ENCODE results near the gene GARIN5B.

The GARIN5B gene

DNA sequence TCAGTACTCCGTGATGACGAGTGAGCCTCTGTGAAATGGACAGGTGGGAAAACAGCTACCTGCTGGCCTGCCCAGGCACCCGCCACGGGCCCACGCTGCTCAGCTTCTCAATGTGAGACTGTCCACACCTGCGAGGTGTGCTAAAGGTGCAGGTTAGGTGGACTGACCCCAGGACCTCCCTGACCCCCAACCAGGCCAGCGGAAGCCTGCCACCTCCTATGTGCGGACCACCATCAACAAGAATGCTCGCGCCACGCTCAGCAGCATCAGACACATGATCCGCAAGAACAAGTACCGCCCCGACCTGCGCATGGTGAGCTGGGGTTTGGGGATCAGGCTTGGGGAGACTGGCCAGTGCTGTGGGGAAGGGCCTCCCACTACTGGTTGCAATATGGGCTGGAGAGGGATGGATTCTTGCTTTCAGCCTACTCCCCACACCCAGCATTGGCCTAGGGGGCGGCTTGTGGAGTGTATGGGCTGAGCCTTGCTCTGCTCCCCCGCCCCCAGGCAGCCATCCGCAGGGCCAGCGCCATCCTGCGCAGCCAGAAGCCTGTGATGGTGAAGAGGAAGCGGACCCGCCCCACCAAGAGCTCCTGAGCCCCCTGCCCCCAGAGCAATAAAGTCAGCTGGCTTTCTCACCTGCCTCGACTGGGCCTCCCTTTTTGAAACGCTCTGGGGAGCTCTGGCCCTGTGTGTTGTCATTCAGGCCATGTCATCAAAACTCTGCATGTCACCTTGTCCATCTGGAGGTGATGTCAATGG lies 24.9 kb upstream of the GARIN5B start:
- DNase-seq, result no peak

DNA sequence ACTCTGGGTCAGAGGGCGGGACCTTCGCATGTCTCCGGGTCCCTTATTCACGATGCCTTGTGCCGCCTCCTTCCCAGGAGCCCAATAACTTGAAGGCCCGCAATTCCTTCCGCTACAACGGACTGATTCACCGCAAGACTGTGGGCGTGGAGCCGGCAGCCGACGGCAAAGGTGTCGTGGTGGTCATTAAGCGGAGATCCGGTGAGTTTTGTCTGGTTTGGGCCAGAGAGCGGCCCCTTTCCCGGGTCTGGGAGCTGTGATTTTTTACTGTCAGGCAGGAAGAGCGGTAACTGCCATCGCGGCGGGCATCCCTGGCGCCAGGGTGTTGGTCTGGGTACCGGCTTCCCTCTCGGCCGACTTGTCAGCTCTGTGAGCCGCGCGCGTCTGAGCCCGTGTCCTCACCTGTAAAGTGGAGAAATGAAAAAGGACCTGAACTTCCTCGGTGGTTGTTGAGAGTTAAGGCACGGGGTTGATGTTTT lies 23.5 kb upstream of the GARIN5B start:
- DNase-seq, result no peak

GRCh38 chr19:55385724-55386492 lies 22.8 kb upstream of the GARIN5B start, which contains the start of gene RPL28:
Gene RPL28 (plus strand): TSS chr19:55385932. CDS start chr19:55386358, 426 bp downstream.
- DNase-seq, result peak; percentile 99

- peak; percentile 97 for DNase-seq
Measured at GRCh38 chr19:55384920-55385723, 22.1 kb upstream of the GARIN5B start.

GRCh38 chr19:55384131-55384919 lies 21.3 kb upstream of the GARIN5B start, which contains the start of gene TMEM238:
Gene TMEM238 (minus strand): TSS chr19:55384292. CDS start chr19:55384259, 33 bp downstream.
- peak; percentile 12 for DNase-seq

DNA sequence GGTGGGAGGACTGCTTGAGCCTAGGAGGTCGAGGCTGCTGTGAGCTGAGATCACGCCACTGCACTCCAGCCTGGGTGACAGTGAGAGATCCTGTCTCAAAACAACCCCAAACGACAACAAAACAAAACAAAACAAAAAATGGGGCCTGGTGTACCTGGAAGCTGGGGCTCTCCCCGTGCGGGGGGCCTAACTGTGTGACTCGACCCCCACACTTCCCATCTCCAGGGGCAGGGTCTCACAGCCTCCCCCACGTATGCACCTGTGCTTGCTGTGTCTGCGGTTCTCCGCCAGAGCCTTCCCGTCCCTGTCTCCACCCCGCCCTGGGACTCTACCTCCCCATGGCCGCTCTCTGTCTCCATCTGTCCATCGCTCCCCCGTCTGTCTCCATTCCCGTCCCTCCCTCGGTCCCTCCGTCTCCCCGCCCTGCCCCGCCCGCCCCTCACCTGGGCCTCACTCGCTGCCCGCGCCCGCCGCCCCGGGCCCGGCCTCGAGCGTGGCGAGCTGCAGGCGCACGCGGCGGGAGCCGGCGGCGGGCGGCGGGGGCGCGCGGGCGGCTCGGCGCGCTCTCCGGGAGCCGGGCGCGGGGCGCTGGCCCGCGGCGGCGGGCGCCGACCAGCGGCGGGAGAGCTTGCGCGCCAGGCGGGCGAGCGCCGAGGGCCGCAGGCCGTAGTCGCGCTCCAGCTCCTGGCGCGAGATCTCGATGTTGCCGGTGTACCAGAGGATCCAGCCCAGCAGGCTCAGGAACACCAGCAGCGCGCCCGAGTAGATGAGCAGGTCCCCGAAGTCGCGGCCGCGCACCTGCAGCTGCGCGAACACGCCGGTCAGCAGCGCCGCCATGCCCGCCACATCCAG lies 20.4 kb upstream of the GARIN5B start:
- DNase-seq, result peak; percentile 65

DNA sequence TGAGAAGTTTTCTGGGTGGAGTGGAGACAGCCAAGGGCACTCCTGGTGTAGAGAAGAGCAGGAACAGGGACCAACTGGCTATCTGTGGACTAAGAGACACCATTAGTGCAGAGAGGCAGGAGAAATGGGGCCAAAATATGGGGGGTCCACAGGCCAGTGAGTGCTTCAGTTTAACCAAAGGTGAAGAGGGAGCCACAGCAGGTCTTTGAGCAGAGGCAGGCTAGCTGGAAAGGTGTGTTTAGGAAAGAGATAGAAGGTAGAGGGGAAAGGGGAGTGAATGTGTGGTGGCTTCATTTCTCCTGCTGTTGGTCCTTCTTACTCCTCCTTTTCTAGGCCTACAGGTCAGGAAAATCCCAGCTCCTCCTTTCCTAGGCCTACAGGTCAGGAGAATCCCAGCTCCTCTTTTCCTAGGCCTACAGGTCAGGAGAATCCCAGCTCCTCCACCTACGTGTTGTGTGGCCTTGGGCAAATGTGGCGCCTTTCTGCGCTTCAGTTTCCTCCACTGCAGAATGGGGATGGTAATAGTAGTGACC lies 19.5 kb upstream of the GARIN5B start:
- no peak for DNase-seq

DNA sequence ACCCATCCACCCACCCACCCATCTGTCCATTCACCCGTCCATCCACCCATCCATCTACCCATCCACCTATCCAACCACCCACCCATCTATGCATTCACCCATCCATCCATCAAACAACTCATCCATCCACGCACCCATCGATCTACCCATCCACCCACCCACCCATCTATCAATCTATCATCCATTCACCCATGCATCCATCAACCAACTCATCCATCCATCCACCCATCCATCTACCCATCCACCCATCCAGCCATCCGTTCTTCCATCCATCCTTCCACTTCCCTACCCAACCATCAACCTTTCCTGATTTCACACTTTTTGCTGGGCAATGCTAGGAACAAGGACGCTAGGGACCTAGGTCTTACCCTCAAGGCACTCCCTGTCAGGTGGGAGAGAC lies 19.0 kb upstream of the GARIN5B start:
- DNase-seq, result no peak

GRCh38 chr19:55379174-55379573 lies 16.1 kb upstream of the GARIN5B start:
- DNase-seq, result no peak

DNA sequence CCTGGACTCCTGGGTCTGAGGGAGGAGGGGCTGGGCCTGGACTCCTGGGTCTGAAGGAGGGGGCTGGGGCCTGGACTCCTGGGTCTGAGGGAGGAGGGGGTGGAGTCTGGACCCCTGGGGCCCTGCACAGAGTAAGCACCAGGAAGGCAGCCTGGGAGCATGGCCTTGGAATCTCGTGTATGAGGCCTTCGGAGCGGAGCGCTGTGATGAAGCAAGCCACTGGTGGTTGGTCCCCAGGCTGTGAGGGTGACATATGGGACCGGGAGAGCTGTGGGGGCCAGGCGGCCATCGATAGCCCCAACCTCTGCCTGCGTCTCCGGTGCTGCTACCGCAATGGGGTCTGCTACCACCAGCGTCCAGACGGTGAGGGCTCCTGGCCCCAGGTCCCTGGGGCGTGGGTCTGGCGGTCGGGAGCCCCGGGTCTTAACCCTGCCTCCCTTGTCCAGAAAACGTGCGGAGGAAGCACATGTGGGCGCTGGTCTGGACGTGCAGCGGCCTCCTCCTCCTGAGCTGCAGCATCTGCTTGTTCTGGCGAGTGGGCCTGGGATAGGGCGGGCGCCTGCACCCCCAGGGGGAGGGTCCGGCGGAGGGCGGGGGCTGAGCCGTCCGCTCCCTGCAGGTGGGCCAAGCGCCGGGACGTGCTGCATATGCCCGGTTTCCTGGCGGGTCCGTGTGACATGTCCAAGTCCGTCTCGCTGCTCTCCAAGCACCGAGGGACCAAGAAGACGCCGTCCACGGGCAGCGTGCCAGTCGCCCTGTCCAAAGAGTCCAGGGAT lies 14.5 kb upstream of the GARIN5B start:
- no peak for DNase-seq

- no peak for DNase-seq
Measured at GRCh38 chr19:55376241-55376933, 13.3 kb upstream of the GARIN5B start, which contains the start of gene TMEM190. Gene TMEM190 (plus strand): TSS chr19:55376826. CDS start chr19:55376854, 28 bp downstream.

- DNase-seq, result no peak
Measured at GRCh38 chr19:55373993-55374757, 11.1 kb upstream of the GARIN5B start.

GRCh38 chr19:55373306-55373992 lies 10.4 kb upstream of the GARIN5B start:
- no peak for DNase-seq

DNA sequence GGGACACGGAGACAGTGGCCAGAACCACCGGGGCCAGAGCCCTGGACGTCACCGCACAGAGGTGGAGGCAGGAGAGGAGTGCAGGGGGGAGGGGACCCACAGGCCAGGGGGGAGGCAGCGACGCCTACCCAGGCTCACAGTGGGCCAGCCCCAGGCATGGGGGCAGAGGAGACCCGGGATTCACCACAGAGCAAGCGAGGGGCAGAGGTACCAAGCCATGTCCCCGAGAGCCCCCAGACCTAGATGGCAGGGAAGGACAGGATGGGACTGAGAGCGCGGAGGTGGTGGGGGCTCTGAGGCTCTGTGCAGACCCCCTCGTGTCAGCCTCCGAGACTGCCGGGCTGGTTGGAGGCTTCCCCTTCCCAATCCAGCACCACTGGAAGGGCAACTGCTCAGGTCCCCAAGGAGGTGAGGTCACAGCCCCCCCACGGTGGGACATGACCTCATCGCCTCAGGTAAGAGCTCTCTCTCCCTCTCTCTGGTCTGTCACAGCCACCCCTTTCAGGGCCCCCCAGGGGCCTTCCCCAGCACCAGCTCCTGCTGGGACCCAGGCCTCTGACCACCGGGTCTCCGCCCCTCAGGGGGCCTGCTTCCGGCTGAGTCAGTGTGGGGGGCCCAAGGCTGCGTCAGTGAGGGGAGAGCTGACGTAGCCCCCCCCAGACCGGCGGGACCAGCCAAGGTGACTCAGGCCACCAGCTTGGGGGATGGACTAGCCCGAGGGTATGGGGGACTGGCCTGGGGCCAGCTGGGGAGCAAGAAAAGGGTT lies 9.4 kb upstream of the GARIN5B start:
- DNase-seq, result no peak

GRCh38 chr19:55370305-55370988 lies 7.4 kb upstream of the GARIN5B start, which contains the start of gene IL11:
Gene IL11 (minus strand): TSS chr19:55370463. CDS start chr19:55370310, 153 bp downstream.
- no peak for DNase-seq

DNA sequence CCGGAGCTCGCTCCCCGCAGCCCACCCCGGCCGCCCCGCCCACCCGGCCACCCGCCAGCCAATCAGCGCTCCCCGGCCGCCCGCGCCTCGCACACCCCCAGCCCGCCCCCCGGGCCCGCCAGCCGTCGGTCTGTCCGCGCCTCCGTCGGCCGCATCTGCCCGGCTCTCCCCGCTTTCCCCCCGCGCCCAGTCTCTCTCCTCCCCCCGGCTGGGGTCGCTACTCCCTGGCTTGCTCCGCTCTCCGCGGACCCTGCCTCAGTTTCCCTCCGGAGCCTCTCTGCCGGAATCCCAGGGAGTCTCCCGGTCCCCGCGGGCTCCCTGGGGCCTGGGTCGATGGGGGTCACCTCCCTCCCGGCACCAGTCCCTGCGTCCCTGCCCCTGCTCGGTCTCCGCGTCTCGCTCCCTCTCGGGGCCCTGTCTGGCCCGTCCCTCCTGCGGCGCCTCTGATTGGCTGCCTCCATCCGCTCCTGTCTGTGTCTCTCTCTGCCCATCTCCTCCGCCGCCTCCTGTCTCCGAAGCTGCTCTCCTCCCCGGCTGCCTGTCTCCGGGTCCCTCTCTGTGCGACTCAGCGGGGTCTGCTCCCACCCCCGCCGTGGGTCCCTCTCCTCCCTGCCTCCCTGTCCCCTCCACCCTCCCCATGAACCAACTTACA lies 6.7 kb upstream of the GARIN5B start:
- peak; percentile 60 for DNase-seq

Data from NCI-H1105 (cell line).